Stimulated activated naive B cell treated with anti-CD40 and anti-IgM and Interleukin-4, amounts not matched to agents 10 μg/mL and 1 μg/mL and 100 μg/mL, for 72 hours (primary cell): ENCODE results near the gene EMC1.
A peak's percentile ranks its signal among the peaks of the same experiment; 100 is the strongest.

Source experiments
- ATAC-seq, 2 donors: fragments of 150-1000 bp; cut with Tn5 transposase; replicated peaks; 2 replicates each; pipeline ENCODE4 v1.10.0; 2021; ENCODE audit warnings: moderate library complexity in 1 of 2
- DNase-seq: peaks from one replicate; pipeline ENCODE4 v3.0.0; 2021
- H3K27ac Mint-ChIP-seq: one replicate; pipeline ENCODE4 v1.8.0; 2022; ENCODE audit warnings: mild to moderate bottlenecking, mixed read lengths
- H3K27me3 Mint-ChIP-seq, 2 donors: one replicate each; pipeline ENCODE4 v1.8.0; 2022; ENCODE audit warnings: mixed read lengths in 2 of 2
- H3K36me3 Mint-ChIP-seq, 2 donors: one replicate each; pipeline ENCODE4 v1.8.0; 2022; ENCODE audit warnings: mixed read lengths in 2 of 2, mild to moderate bottlenecking in 1 of 2
- H3K4me1 Mint-ChIP-seq, 2 donors: one replicate each; pipeline ENCODE4 v1.8.0; 2022; ENCODE audit warnings: mixed read lengths in 2 of 2, mild to moderate bottlenecking in 1 of 2
- H3K4me3 Mint-ChIP-seq, 2 donors: one replicate each; pipeline ENCODE4 v1.8.0; 2022; ENCODE audit warnings: mild to moderate bottlenecking in 2 of 2, mixed read lengths in 2 of 2, moderate library complexity in 1 of 2
- H3K9me3 Mint-ChIP-seq, 2 donors: one replicate each; pipeline ENCODE4 v1.8.0; 2022; ENCODE audit warnings: mixed read lengths in 2 of 2, mild to moderate bottlenecking in 1 of 2

Gene EMC1

DNA sequence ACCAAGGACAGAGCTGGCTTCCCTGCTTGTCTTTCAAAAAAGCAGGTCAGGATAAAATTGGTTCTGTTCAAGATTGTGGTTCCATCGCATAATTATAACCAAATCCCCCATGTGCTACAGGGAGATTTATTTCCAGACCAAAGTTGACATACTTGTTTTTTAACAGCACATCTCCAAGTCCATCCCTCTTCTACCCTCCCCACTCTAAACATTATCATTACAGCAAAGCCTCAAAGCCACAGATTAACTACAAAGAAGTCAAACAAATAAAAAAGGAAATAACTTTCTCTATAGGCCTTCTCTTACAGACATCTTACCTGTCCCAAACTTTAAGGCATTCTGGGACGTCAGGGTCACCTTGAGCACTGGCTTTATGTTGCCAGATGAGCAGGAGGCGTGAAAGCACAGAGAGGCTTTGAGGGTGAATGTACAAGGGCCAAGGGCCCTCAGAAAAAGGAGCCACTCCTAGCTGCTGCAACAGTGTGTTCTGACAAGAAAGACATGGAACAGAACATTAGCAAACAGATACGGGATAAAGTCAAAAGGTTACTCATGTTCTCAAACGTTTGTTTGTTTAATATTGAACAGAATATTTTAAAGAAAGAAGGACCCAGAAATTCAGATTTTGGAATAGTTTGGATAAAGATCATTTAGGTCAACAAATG, 72.5 kb downstream of the EMC1 start:
- DNase-seq (no peak), ATAC-seq (no peak)
- Mint-ChIP-seq H3K4me1 (peaks cover 5 to 11% of the 10 kb centered on the region in 2 donors), H3K4me3 (no peak overlapping the region), H3K36me3 (peaks cover 50 to 70% of the 10 kb centered on the region in 2 donors), H3K27ac (peak overlapping the region; percentile 56), H3K27me3 (no peaks in the 10 kb centered on the region), H3K9me3 (no peaks in the 10 kb centered on the region)

DNA sequence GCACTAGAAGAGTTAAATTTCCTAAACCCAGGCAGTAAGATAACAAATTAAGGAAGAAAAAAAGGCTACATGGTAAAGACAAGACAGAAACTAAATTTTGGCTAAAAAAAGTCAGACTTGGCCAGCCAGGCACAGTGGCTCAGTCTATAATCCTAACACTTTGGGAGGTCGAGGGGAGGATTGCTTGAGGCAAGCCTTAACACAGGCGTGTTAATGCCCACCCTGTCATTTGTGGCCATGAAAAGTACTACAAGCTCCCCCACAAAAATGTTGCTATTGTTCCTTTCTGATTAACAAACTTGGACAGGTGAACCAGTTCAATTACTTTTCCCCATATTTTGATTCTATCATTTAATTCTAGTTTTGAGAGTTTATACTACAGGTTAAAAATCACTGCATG, 73.5 kb downstream of the EMC1 start:
- ATAC-seq = no peak
- H3K4me1 Mint-ChIP-seq = peaks cover 5 to 10% of the 10 kb centered on the region in 2 donors
- no peak overlapping the region for H3K27ac Mint-ChIP-seq
- no peak overlapping the region for H3K4me3 Mint-ChIP-seq
- H3K9me3 Mint-ChIP-seq = no peaks in the 10 kb centered on the region
- DNase-seq = no peak
- H3K27me3 Mint-ChIP-seq = no peaks in the 10 kb centered on the region
- H3K36me3 Mint-ChIP-seq = peaks cover 39 to 63% of the 10 kb centered on the region in 2 donors

DNA sequence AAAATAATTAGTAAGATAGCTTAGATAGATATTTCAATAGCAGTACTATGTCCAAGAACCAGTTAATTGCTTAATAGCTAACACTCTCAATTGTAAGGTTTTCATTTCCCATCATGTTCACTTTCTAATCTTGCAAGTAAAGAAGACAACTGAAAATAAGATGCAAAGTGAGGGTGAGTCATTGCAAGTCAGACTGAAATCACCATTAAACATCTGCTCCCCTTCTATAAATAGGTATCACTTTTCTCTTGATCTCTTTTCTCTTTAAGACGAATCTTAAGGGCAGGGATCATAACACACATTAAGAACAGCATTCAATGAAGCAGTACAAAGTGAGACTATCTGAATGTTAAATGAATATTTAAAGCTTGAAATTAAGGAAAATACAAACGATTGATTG, 81.7 kb downstream of the EMC1 start:
- no peak for DNase-seq
- ATAC-seq = peak; percentile 73 to 79

DNA sequence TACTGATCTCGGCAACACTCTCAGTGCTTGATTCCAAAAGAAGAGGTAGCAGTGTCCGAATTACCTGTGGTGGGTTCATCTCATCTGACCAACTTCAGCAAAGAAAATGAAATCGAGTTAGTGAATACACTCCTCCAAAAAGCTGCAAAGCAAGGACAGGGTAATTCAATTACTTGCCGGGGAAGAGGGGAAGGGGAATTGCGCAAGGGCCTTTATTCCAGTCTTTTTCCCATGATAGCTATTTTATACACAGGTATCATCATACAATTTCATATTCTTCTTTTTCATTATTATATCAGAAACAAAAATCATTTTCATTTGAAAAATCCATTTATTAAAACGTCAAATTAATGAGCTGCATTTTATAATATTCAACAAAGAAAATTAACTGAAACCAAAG, 84.2 kb downstream of the EMC1 start:
- Mint-ChIP-seq H3K9me3 (no peaks in the 10 kb centered on the region), H3K4me1 (peaks cover 12 to 21% of the 10 kb centered on the region in 2 donors), H3K4me3 (no peak overlapping the region), H3K27me3 (no peaks in the 10 kb centered on the region), H3K27ac (peak overlapping the region; percentile 47), H3K36me3 (peaks cover 45 to 58% of the 10 kb centered on the region in 2 donors)
- DNase-seq (no peak), ATAC-seq (no peak)

More for the DNA sequence above, 81.7 kb downstream of the EMC1 start:
- H3K36me3 Mint-ChIP-seq = peaks cover 33 to 50% of the 10 kb centered on the region in 2 donors
- H3K4me3 Mint-ChIP-seq = no peak overlapping the region
- peak overlapping the region; percentile 65 for H3K27ac Mint-ChIP-seq
- H3K9me3 Mint-ChIP-seq = no peaks in the 10 kb centered on the region
- H3K4me1 Mint-ChIP-seq = peaks cover 10 to 20% of the 10 kb centered on the region in 2 donors
- no peaks in the 10 kb centered on the region for H3K27me3 Mint-ChIP-seq

DNA sequence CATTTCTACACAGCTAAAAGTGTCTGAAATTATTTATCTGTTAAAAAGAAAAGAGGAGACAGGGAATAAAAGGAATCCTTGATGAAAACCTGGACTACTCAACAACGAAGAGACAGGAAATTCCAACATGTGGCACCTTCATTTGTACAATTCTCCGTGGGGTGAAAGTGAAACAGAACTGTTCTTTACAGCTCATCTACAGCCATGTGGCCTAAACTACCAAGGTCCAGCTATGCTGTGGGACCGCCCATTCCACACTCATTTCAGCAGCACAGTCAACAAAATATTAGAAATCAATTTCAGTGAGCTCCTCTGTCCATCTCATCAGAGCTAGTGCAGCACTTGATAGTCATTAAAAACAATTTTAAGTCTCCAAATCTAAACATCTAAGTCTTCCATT, 85.3 kb downstream of the EMC1 start:
- no peak for DNase-seq
- no peak overlapping the region for H3K4me3 Mint-ChIP-seq
- H3K9me3 Mint-ChIP-seq = no peaks in the 10 kb centered on the region
- no peak for ATAC-seq
- no peak overlapping the region for H3K27ac Mint-ChIP-seq
- H3K27me3 Mint-ChIP-seq = no peaks in the 10 kb centered on the region
- peaks cover 50 to 62% of the 10 kb centered on the region in 2 donors for H3K36me3 Mint-ChIP-seq
- peaks cover 12 to 21% of the 10 kb centered on the region in 2 donors for H3K4me1 Mint-ChIP-seq
